Amniotic stem cell (primary cell): ENCODE results near the gene STAG1.
"Not testable (repeated sequence)": the region's sequence is repeated elsewhere in the genome, so short reads cannot be mapped to it uniquely, and the experiment has no call there.

ENCODE experiments used
- DNase-seq: peaks from one replicate; lab custom pipeline; 2025; lab: John Stamatoyannopoulos, UW

The STAG1 gene

GRCh38 chr3:136645915-136646314 lies 106.3 kb downstream of the STAG1 start:
- DNase-seq = no peak

DNA sequence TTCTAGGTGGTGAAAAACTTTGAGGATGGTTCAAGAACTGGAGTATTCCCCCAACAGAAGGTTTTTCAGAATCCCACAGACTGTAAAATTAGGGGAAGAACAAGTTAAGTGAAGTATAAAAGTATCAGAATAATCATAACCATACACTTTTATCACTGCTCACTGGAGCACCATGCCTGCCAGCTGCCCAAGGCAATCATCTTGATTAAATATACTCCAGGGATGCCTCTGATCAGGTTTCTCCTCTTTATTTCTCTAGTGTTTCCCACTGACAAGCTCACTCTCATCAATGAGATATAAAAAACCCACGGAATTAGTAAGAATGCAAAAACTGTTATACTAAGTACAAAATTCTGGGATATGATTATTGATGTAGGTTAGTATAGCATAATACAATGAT lies 108.0 kb downstream of the STAG1 start:
- DNase-seq = no peak

GRCh38 chr3:136643380-136643779 lies 108.8 kb downstream of the STAG1 start:
- not testable (repeated sequence) for DNase-seq

DNA sequence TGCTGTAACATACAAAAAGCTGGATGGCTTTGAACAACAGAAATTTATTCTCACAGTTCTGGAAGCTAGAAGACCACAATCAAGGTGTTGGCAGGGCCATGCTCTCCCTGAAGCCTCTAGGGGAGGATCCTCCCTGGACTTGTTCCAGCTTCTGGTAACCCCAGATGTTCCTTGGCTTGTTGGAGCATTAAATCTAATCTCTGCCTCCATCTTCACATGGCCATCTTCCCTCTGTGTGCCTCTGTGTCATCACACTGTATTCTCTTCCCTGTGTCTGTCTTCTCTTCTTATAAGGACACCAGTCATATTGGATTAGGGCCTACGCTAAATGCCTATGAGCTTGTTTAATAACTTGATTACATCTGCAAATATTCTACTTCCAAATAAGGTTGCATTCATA lies 109.5 kb downstream of the STAG1 start:
- DNase-seq = no peak

DNA sequence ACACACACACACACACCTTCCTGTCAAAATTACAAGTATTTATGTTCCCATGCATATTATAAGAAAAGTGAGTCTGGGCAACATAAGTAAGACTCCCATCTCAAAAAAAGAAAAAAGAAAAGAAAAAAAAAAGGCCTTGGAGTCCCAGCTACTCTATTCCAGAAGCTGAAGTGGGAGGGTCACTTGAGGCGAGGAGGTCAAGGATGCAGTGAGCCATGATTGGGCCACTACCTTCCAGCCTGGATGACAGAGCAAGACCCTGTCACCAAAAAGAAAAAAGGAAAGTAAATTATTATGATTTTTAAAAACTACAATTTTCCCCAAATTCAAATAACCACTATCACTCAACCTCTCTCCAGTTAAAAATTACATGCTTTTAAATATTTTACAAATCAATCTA lies 113.1 kb downstream of the STAG1 start:
- DNase-seq = no peak

DNA sequence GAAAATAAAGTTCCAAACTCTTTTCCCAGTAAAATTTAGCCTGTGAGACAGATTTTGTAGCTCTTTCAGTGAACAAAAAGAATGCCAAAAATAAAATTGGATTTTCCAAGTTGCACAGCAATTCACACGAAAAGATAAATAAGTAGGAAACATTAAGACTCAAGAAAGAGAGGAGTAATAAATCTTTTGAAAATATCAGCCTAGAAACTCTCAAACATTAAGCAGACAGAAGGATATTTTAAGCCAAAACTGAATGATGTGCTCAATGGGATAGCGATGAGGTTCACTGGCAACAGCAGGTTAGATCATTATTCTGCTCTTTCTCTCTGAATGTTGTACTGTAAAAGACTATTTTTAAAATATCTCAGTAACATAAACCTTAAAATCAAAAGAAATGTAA lies 115.0 kb downstream of the STAG1 start:
- no peak for DNase-seq

GRCh38 chr3:136634821-136635220 lies 117.4 kb downstream of the STAG1 start:
- DNase-seq = no peak

GRCh38 chr3:136632625-136633081 lies 119.5 kb downstream of the STAG1 start:
- DNase-seq = no peak

DNA sequence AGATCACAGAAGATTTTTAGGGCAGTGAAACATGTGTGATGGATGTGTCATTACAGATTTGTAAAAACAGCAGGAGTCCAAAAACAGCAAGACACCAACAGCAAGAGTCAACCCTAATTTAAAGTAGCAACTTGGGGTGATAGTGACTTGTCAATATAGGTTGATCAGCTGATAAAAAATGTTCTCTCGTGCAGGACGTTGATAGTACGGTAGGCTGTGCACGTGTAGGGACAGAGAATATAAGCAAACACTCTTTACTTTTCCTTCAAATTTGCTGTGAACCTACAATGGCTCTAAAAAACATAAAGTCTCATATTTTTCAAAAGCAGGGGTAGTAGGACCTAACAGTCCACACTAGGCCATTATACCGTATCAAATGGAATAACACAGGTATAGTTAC lies 120.8 kb downstream of the STAG1 start:
- DNase-seq = no peak

GRCh38 chr3:136630915-136631314 lies 121.3 kb downstream of the STAG1 start:
- no peak for DNase-seq

DNA sequence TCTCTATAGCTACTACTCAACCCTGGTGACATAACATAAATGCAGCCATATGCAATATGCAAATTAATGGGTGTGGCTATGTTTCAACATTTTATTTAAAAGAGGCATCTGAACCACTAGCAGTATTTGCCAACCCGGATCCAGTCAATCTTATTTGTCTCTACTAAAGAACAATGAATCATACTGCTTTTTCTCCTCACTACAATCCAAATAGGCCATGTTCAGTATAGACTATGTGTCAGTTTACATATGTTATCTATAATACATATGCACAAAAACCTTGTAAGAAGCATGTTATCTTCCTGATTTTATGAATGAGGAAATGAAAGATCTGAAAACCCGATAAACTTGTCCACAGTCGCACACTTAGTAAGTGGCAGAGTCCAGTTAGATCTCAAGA lies 125.7 kb downstream of the STAG1 start:
- DNase-seq = no peak

DNA sequence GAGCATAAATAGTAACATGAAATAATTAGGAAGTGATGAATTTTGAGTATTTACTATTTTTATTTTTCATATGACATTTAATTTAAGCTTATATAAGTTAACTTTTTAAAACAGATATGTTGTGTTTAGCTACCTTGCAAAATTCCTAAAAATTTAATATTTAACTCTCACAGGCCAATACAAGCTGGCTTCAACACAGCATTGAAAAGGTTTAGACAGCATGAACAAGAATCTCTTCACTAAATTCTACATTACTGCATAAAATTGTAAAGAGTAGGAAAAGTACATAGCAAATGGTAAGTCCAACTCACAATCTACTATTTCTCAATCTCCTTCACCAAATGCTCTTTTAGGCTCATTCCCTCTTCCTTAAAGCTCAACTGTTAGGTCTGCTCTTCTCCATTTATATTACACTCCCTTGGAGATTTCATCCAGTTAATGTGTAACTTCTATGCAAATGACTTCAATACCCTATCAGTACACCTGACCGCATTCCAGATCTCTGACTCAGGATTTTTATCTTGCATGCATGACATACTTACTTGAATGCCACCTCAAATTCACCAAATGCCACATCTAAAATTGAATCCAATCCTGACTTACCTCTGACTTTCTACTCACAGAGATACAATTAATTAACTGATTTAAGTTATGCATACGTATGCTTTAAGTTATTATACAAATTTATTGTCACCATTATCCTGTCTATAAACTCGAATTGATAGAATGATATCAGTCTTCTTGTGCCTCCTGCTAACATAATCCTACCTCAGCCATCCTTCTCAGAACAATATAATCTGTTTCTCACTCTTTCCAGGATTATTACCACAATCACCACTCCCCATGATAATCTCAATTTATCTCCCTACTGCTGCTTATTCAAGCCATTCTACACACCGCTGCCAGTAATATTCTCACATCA lies 127.0 kb downstream of the STAG1 start:
- DNase-seq = no peak

DNA sequence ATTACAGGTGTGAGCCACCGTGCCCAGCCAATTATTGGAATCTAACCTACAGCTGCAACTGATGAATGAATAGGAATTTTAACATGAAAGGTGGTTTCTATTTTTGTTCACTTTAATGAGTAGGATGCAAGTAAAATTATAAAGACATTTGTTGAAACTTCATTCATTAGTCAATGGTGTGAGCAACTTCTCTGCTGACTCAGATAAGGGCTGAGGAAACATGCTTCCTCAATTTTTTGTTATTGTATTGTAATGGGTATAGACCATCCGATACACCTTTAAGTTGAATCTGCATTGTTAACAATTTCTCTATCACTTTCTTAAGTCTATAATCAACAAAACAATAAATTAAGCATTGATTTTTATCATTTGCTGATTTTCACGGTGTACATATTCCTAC lies 127.8 kb downstream of the STAG1 start:
- DNase-seq = no peak

DNA sequence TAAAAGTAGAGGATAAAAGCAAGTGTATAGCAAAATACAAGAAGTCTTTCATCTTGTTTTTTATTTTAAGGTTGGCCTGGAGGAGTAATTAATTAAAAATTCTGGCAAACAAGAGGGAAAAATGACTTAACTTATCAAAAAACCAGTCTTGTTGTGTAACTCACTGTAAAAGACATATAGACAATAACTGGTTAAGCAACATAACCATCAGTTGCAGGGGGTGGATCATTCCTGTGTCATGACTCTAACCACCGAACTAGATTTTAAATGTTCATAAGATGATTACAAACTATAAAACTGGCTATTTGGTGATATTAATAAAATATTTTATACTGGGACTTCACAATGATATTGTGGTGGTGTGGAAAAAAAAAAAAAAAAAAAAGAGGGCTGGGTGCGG lies 130.6 kb downstream of the STAG1 start:
- no peak for DNase-seq

- DNase-seq = no peak
Observed at GRCh38 chr3:136620436-136620835, 131.7 kb downstream of the STAG1 start.

GRCh38 chr3:136617969-136618525 lies 134.1 kb downstream of the STAG1 start:
- not testable (repeated sequence) for DNase-seq

GRCh38 chr3:136617198-136617597 lies 135.0 kb downstream of the STAG1 start:
- no peak for DNase-seq

- DNase-seq = no peak
Observed at GRCh38 chr3:136612512-136612911, 139.7 kb downstream of the STAG1 start.

- DNase-seq = no peak
Observed at GRCh38 chr3:136606990-136607389, 145.2 kb downstream of the STAG1 start.

DNA sequence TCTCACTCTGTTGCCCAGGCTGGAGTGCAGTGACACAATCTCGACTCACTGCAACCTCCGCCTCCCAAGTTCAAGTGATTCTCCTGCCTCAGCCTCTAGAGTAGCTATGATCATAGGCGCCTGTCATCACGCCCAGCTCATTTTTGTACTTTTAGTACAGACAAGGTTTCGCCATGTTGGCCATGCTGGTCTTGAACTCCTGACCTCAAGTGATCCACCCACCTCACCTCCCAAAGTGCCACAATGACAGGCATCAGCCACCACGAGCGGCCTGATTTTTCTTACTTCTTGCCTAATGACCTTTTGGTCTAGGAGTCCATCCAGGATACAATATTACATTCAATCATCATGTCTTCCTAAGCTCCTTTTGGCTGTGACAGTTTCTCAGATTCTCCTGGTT lies 146.0 kb downstream of the STAG1 start:
- not testable (repeated sequence) for DNase-seq

- DNase-seq = no peak
Observed at GRCh38 chr3:136604961-136605360, 147.2 kb downstream of the STAG1 start.

- no peak for DNase-seq
Observed at GRCh38 chr3:136602818-136603217, 149.4 kb downstream of the STAG1 start.

GRCh38 chr3:136595913-136596697 lies 156.1 kb downstream of the STAG1 start:
- DNase-seq = no peak
